Hematopoietic multipotent progenitor cell treated with erythropoietin and hydrocortisone succinate and interleukin-3 and kit ligand, for 17 days (in vitro differentiated cells): Measurements from ENCODE around the gene NRF1.
A peak's percentile ranks its signal among the peaks of the same experiment; 100 is the strongest.
"Not testable (repeated sequence)": the region's sequence is repeated elsewhere in the genome, so short reads cannot be mapped to it uniquely, and the experiment has no call there.

ENCODE experiments used
- DNase-seq: peaks from one replicate; pipeline ENCODE4 v3.0.0-alpha.2; 2015; ENCODE audit warnings: low spot score

NRF1 gene

GRCh38 chr7:129607471-129608120 lies 3.9 kb upstream of the NRF1 start:
- peak; percentile 44 for DNase-seq

GRCh38 chr7:129609666-129610065 lies 1.9 kb upstream of the NRF1 start:
- DNase-seq = no peak

- peak; percentile 21 for DNase-seq
These were observed 743 bp upstream of the NRF1 start for GRCh38 chr7:129610709-129611245.

- DNase-seq = peak; percentile 57
These were observed 844 bp downstream of the NRF1 start for GRCh38 chr7:129612112-129613015.

GRCh38 chr7:129613016-129613337 lies 1.5 kb downstream of the NRF1 start:
- no peak for DNase-seq

GRCh38 chr7:129615018-129615417 lies 3.5 kb downstream of the NRF1 start:
- no peak for DNase-seq

GRCh38 chr7:129616530-129616929 lies 5.0 kb downstream of the NRF1 start:
- no peak for DNase-seq

- no peak for DNase-seq
These were observed 5.7 kb downstream of the NRF1 start for GRCh38 chr7:129617178-129617577.

- DNase-seq = no peak
These were observed 6.1 kb downstream of the NRF1 start for GRCh38 chr7:129617652-129618051.

GRCh38 chr7:129626896-129627295 lies 15.4 kb downstream of the NRF1 start:
- no peak for DNase-seq

- DNase-seq = no peak
These were observed 18.8 kb downstream of the NRF1 start for GRCh38 chr7:129630341-129630740.

GRCh38 chr7:129634361-129635034 lies 23.0 kb downstream of the NRF1 start:
- DNase-seq = no peak

- peak; percentile 76 for DNase-seq
These were observed 23.9 kb downstream of the NRF1 start for GRCh38 chr7:129635300-129636029.

- DNase-seq = not testable (repeated sequence)
These were observed 24.6 kb downstream of the NRF1 start for GRCh38 chr7:129636030-129636550.

- no peak for DNase-seq
These were observed 25.1 kb downstream of the NRF1 start for GRCh38 chr7:129636641-129637040.

GRCh38 chr7:129640400-129640799 lies 28.9 kb downstream of the NRF1 start:
- DNase-seq = no peak

- DNase-seq = no peak
These were observed 31.5 kb downstream of the NRF1 start for GRCh38 chr7:129642871-129643549.

GRCh38 chr7:129643550-129644170 lies 32.1 kb downstream of the NRF1 start:
- no peak for DNase-seq

- peak; percentile 56 for DNase-seq
These were observed 33.2 kb downstream of the NRF1 start for GRCh38 chr7:129644634-129645230.

- no peak for DNase-seq
These were observed 35.0 kb downstream of the NRF1 start for GRCh38 chr7:129646369-129647021.
